GM12878 (cell line): ENCODE measurements around the gene RAB23. TPM values are rescaled to one million over a fixed set of nuclear protein-coding genes. Genes with fewer than 3 reads are reported as not detected.

ENCODE experiments used
- ATAC-seq: fragments of 200-7000 bp; cut with Tn5 transposase; 3 replicates; pipeline ENCODE4 v1.9.1; 2020; ENCODE audit warnings: mild to moderate bottlenecking, moderate library complexity
- BruUV-seq: library from RNA; stranded (reverse); fragments of 400-500 nt; replicated peaks from 2 replicates; lab custom pipeline; 2021; lab: Mats Ljungman, UMichigan
- CTCF ChIA-PET: fragments of 300-600 bp; sonication (Branson Sonifier 250); formaldehyde crosslinking; extraction: SDS; loops from one replicate; lab custom pipeline; 2021; ENCODE audit warnings: inconsistent platforms; lab: Yijun Ruan, JAX
- POLR2A ChIA-PET: fragments of 350-600 bp; formaldehyde crosslinking; extraction: SDS; loops from one replicate; lab custom pipeline; 2021; ENCODE audit warnings: inconsistent platforms; lab: Charles Lee
- RAD21 ChIA-PET: fragments of 300-600 bp; sonication (Branson Sonifier 250); formaldehyde crosslinking; loops from one replicate; lab custom pipeline; 2023; ENCODE audit warnings: antibody characterized with exemption; ENCODE audit not compliant: unreplicated experiment; lab: Charles Lee
- SMC1A ChIA-PET: fragments of 300-600 bp; sonication (Branson Sonifier 250); formaldehyde crosslinking; loops from one replicate; lab custom pipeline; 2023; ENCODE audit not compliant: unreplicated experiment, uncharacterized antibody; lab: Charles Lee
- DNase-seq: peaks from one replicate; pipeline ENCODE4 v3.0.0-alpha.2; 2011; ENCODE audit warnings: low read depth, low spot score
- FAIRE-seq: peaks from 3 replicates; lab custom pipeline; 2011; peaks lifted over from hg19 to GRCh38; lab: Jason Lieb, UNC
- H2AFZ ChIP-seq: 2 replicates; pipeline ENCODE4 v1.6.0; 2011; ENCODE audit warnings: low read depth, low read length, control low read depth; ENCODE audit not compliant: control insufficient read depth
- H3K27ac ChIP-seq: 2 replicates; pipeline ENCODE4 v1.5.1; 2011; ENCODE audit warnings: control low read depth; ENCODE audit not compliant: control insufficient read depth, insufficient read depth
- H3K27me3 ChIP-seq, 2 experiments: replicated peaks in 1 of 2; 2 replicates each; pipeline versions ENCODE4 v1.6.0 to v1.6.1; 2011; ENCODE audit warnings: low read length in 1 of 2; ENCODE audit not compliant: control insufficient read depth in 2 of 2, insufficient read depth in 2 of 2
- H3K36me3 ChIP-seq, 2 experiments: 2 replicates each; pipeline ENCODE4 v1.5.1; 2011; ENCODE audit warnings: low read length in 1 of 2; ENCODE audit not compliant: control insufficient read depth in 2 of 2, insufficient read depth in 2 of 2
- H3K4me1 ChIP-seq: 2 replicates; pipeline ENCODE4 v1.6.1; 2011; ENCODE audit warnings: mild to moderate bottlenecking, low read length, moderate library complexity, mixed read lengths; ENCODE audit not compliant: control insufficient read depth, insufficient read depth
- H3K4me2 ChIP-seq: 2 replicates; pipeline ENCODE4 v1.6.0; 2011; ENCODE audit warnings: control low read depth; ENCODE audit not compliant: control insufficient read depth, insufficient read depth
- H3K4me3 ChIP-seq: fragments of 200-600 bp; sonication (generic); 2 replicates; pipeline ENCODE4 v1.5.1; 2016
- H3K79me2 ChIP-seq: 2 replicates; pipeline ENCODE4 v1.6.0; 2011; ENCODE audit warnings: low read length; ENCODE audit not compliant: control insufficient read depth, insufficient read depth
- H3K9ac ChIP-seq: 2 replicates; pipeline ENCODE4 v1.8.0; 2011; ENCODE audit warnings: low read length, control low read depth, mixed read lengths; ENCODE audit not compliant: control insufficient read depth, insufficient read depth
- H3K9me3 ChIP-seq: replicated peaks from 3 replicates; pipeline ENCODE4 v1.5.1; 2011; ENCODE audit warnings: mild to moderate bottlenecking, low read length; ENCODE audit not compliant: control insufficient read depth, insufficient read depth
- H4K20me1 ChIP-seq: 2 replicates; pipeline ENCODE4 v1.6.0; 2011; ENCODE audit not compliant: control insufficient read depth, insufficient read depth
- ELK1 ChIP-seq: IDR thresholded peaks from 2 replicates; pipeline ENCODE4 v1.6.1; 2012; ENCODE audit warnings: low read depth, low read length, improper control_type of control experiment
- GATAD2B ChIP-seq: fragments of 450-650 bp; conservative IDR thresholded peaks from 2 replicates; pipeline ENCODE4 v1.6.1; 2017; ENCODE audit warnings: low read depth, mild to moderate bottlenecking, moderate library complexity
- JUND ChIP-seq: IDR thresholded peaks from 2 replicates; pipeline ENCODE4 v1.6.1; 2012; ENCODE audit warnings: low read depth, mild to moderate bottlenecking, low read length, improper control_type of control experiment, moderate library complexity
- PAX8 ChIP-seq: fragments of 450-650 bp; IDR thresholded peaks from 2 replicates; pipeline ENCODE4 v1.6.1; 2017; ENCODE audit warnings: mild to moderate bottlenecking, moderate library complexity
- RAD21 ChIP-seq: IDR thresholded peaks from 2 replicates; pipeline ENCODE4 v1.6.1; 2011; ENCODE audit warnings: mild to moderate bottlenecking, low read depth, low read length, moderate library complexity; ENCODE audit not compliant: insufficient read depth
- RFX5 ChIP-seq: IDR thresholded peaks from 2 replicates; pipeline ENCODE4 v1.6.1; 2011; ENCODE audit warnings: low read depth, low read length, improper control_type of control experiment
- SMAD1 ChIP-seq: fragments of 450-650 bp; IDR thresholded peaks from 2 replicates; pipeline ENCODE4 v1.6.1; 2018; ENCODE audit warnings: mild to moderate bottlenecking, low read depth; ENCODE audit not compliant: partially characterized antibody
- SREBF1 ChIP-seq: IDR thresholded peaks from 2 replicates; pipeline ENCODE4 v1.6.1; 2012; ENCODE audit warnings: mild to moderate bottlenecking, low read length
- SUPT20H ChIP-seq: IDR thresholded peaks from 2 replicates; pipeline ENCODE4 v1.6.1; 2011; ENCODE audit warnings: low read depth, mild to moderate bottlenecking, low read length, moderate library complexity, borderline replicate concordance; ENCODE audit not compliant: control insufficient read depth
- TCF7 ChIP-seq: IDR thresholded peaks from 2 replicates; pipeline ENCODE4 v1.6.1; 2014; ENCODE audit warnings: antibody characterized with exemption, borderline replicate concordance
- USF2 ChIP-seq: IDR thresholded peaks from 2 replicates; pipeline ENCODE4 v1.6.1; 2011; ENCODE audit warnings: low read depth, low read length, improper control_type of control experiment, borderline replicate concordance
- WGBS: methylation state at CpG from one replicate; pipeline ENCODE4 v1.1.6; 2016; ENCODE audit warnings: low lambda C conversion rate; ENCODE audit not compliant: insufficient replicate concordance, insufficient coverage; ENCODE audit errors: missing lambda C conversion rate; 5-methylcytosine and 5-hydroxymethylcytosine counted together
- in situ Hi-C: fragments of 300-500 bp; cut with MboI; formaldehyde crosslinking; loops from 9 replicates; pipeline ENCODE4 v1.14.3; 2018; ENCODE audit warnings: mixed read lengths
- intact Hi-C: fragments of 100-400 bp; cut with micrococcal nuclease; formaldehyde crosslinking; loops from one replicate; pipeline ENCODE4 v1.14.2; 2022; ENCODE audit not compliant: unreplicated experiment
- polyA plus RNA-seq, 11 experiments: library from polyadenylated mRNA; depleted of rRNA in 4 of 11; unstranded in 6 of 11; stranded (reverse) in 5 of 11; fragments of >200 nt; fragmentation: Nextera tagmentation in 4 of 11; fragmentation: Illumina TruSeq in 1 of 11; extraction: Ambion mirVana in 4 of 11; extraction: Trizol in 1 of 11; gene quantifications; 1 replicate in 1 of 11; 2 replicates in 10 of 11; pipeline versions ENCODE4 v1.2.1 to v1.2.3, GENCODE V29; 2011 to 2016; ENCODE audit warnings: inconsistent platforms in 2 of 11, missing spikeins in 2 of 11, low read depth in 1 of 11
- total RNA-seq, 4 experiments: library from RNA; depleted of rRNA in 3 of 4; stranded (reverse); fragments of >200 nt in 3 of 4; fragmentation: Illumina TruSeq in 1 of 4; extraction: Trizol in 1 of 4; gene quantifications; 2 replicates each; pipeline versions ENCODE4 v1.2.1 to v1.2.3, GENCODE V29; 2013 to 2021
- TF ChIP-seq, protein P1 (sequence below): fragments of 450-650 bp; IDR thresholded peaks from 2 replicates; pipeline ENCODE4 v1.6.1; 2018; ENCODE audit warnings: mild to moderate bottlenecking, low read depth, moderate library complexity; ENCODE audit not compliant: partially characterized antibody

RAB23 gene
- total and polyA plus RNA-seq, 10 of the 15 experiments (the other 5 are each of a cell fraction or from before 2014, with no cell fraction given), result 0.80 to 6.0 (median 3.1) TPM

DNA sequence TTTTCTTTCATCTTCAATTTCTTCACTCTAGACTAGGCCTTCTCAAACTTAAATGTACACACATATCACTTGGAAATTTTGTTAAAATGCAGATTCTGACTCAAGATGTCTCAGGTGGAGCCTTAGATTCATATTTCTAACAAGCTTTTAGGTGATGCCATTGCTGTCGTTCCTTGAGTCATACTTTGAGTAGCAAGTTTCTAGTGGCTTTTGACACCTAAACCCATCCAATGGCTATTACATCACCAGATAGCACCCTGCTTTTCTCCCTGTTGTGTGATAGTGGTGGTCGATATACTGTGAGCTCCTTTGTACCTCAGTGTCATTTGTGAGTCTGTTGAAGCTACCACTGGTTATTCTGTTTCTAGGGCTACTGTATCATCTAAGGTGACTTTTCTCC, 84.8 kb downstream of the RAB23 start:
- H3K4me1 ChIP-seq, result no peaks in the 10 kb centered on the region
- WGBS, result 100% methylated on average over 2 of the region's 2 CpGs
- BruUV-seq, result no TSS peak

More for the DNA sequence above, 84.8 kb downstream of the RAB23 start:
- in situ Hi-C loops (no loop called here), intact Hi-C loops (no loop called here)
- Histone ChIP-seq H3K9ac (no peak overlapping the region), H3K36me3 (peaks cover 0 to 12% of the 10 kb centered on the region in 2 experiments; a peak in 2 of 4 replicates), H3K9me3 (no peaks in the 10 kb centered on the region), H4K20me1 (no peaks in the 10 kb centered on the region), H3K27ac (no peak overlapping the region), H3K4me3 (no peak overlapping the region), H3K27me3 (no peaks in the 10 kb centered on the region), H2AFZ (no peak overlapping the region), H3K79me2 (no peaks in the 10 kb centered on the region), H3K4me2 (no peak overlapping the region)
- CTCF ChIA-PET, result no interaction called here
- FAIRE-seq, result no peak
- TF ChIP-seq SUPT20H, result no peak
- TF ChIP-seq SREBF1, result no peak
- TF ChIP-seq USF2, result no peak
- TF ChIP-seq TCF7, result no peak
- TF ChIP-seq PAX8, result no peak
- no peak for TF ChIP-seq RAD21
- no peak for TF ChIP-seq RFX5
- no peak for TF ChIP-seq GATAD2B
- TF ChIP-seq, protein P1, sequence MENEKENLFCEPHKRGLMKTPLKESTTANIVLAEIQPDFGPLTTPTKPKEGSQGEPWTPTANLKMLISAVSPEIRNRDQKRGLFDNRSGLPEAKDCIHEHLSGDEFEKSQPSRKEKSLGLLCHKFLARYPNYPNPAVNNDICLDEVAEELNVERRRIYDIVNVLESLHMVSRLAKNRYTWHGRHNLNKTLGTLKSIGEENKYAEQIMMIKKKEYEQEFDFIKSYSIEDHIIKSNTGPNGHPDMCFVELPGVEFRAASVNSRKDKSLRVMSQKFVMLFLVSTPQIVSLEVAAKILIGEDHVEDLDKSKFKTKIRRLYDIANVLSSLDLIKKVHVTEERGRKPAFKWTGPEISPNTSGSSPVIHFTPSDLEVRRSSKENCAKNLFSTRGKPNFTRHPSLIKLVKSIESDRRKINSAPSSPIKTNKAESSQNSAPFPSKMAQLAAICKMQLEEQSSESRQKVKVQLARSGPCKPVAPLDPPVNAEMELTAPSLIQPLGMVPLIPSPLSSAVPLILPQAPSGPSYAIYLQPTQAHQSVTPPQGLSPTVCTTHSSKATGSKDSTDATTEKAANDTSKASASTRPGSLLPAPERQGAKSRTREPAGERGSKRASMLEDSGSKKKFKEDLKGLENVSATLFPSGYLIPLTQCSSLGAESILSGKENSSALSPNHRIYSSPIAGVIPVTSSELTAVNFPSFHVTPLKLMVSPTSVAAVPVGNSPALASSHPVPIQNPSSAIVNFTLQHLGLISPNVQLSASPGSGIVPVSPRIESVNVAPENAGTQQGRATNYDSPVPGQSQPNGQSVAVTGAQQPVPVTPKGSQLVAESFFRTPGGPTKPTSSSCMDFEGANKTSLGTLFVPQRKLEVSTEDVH, result no peak
- no peak for TF ChIP-seq SMAD1
- TF ChIP-seq JUND, result no peak
- TF ChIP-seq ELK1, result no peak
- no peak for DNase-seq
- SMC1A ChIA-PET, result interaction anchor here (1.4 kb wide), 1 partner anchor 8 kb away, joined by 3 read pairs; no protein-coding TSS in a partner anchor
- POLR2A ChIA-PET, result no interaction called here
- RAD21 ChIA-PET, result no interaction called here
- no peak for ATAC-seq

Other genes with a start within 250 kb of the RAB23 start
- 13.3 and 18.9 TPM in 2 replicates for gene KIAA1586, start 175.6 kb downstream of the RAB23 start, total RNA-seq (2014; rRNA removed)
- gene KIAA1586, start 175.6 kb downstream of the RAB23 start, total RNA-seq (2014; rRNA removed; fragmentation: Illumina TruSeq; extraction: Trizol), result 26.3 and 27.4 TPM in 2 replicates
- gene KIAA1586, start 175.6 kb downstream of the RAB23 start, total RNA-seq (2021), result 17.4 and 20.2 TPM in 2 replicates
- 13.1 and 28.1 TPM in 2 replicates for gene KIAA1586, start 175.6 kb downstream of the RAB23 start, polyA plus RNA-seq (2011; rRNA removed)
- gene KIAA1586, start 175.6 kb downstream of the RAB23 start, polyA plus RNA-seq (2014; fragmentation: Illumina TruSeq; extraction: Trizol), result 19.0 and 23.3 TPM in 2 replicates
- gene KIAA1586, start 175.6 kb downstream of the RAB23 start, polyA plus RNA-seq (2014; fragmentation: Nextera tagmentation; extraction: Ambion mirVana), result 10 to 100 TPM; 22.3 to 29.0 TPM
- 10.8 and 14.2 TPM in 2 replicates for gene KIAA1586, start 175.6 kb downstream of the RAB23 start, polyA plus RNA-seq (2014; rRNA removed)
- gene KIAA1586, start 175.6 kb downstream of the RAB23 start, polyA plus RNA-seq (2016; fragmentation: Nextera tagmentation; extraction: Ambion mirVana), result 10 to 100 TPM; 28.8 to 33.1 TPM
- 32.4 and 35.6 TPM in 2 replicates for gene ZNF451, start 132.1 kb downstream of the RAB23 start, total RNA-seq (2014; rRNA removed)
- 44.4 and 49.2 TPM in 2 replicates for gene ZNF451, start 132.1 kb downstream of the RAB23 start, total RNA-seq (2014; rRNA removed; fragmentation: Illumina TruSeq; extraction: Trizol)
- gene ZNF451, start 132.1 kb downstream of the RAB23 start, total RNA-seq (2021), result 37.5 and 38.0 TPM in 2 replicates
- gene ZNF451, start 132.1 kb downstream of the RAB23 start, polyA plus RNA-seq (2011; rRNA removed), result 37.4 and 60.6 TPM in 2 replicates
- gene ZNF451, start 132.1 kb downstream of the RAB23 start, polyA plus RNA-seq (2014; fragmentation: Illumina TruSeq; extraction: Trizol), result 22.1 and 25.9 TPM in 2 replicates
- 10 to 100 TPM in 1 of 2 experiments, 1 to 10 TPM in 1; 6.5 to 11.6 TPM for gene ZNF451, start 132.1 kb downstream of the RAB23 start, polyA plus RNA-seq (2014; fragmentation: Nextera tagmentation; extraction: Ambion mirVana)
- gene ZNF451, start 132.1 kb downstream of the RAB23 start, polyA plus RNA-seq (2014; rRNA removed), result 20.3 and 21.4 TPM in 2 replicates
- gene ZNF451, start 132.1 kb downstream of the RAB23 start, polyA plus RNA-seq (2016; fragmentation: Nextera tagmentation; extraction: Ambion mirVana), result 10 to 100 TPM; 22.7 to 24.8 TPM
- gene BAG2, start 50.0 kb downstream of the RAB23 start, total RNA-seq (2014; rRNA removed), result 7.9 and 9.4 TPM in 2 replicates
- 10.9 and 11.8 TPM in 2 replicates for gene BAG2, start 50.0 kb downstream of the RAB23 start, total RNA-seq (2014; rRNA removed; fragmentation: Illumina TruSeq; extraction: Trizol)
- gene BAG2, start 50.0 kb downstream of the RAB23 start, total RNA-seq (2021), result 8.8 and 9.2 TPM in 2 replicates
- gene BAG2, start 50.0 kb downstream of the RAB23 start, polyA plus RNA-seq (2011; rRNA removed), result 8.3 and 11.5 TPM in 2 replicates
- 8.8 and 10.1 TPM in 2 replicates for gene BAG2, start 50.0 kb downstream of the RAB23 start, polyA plus RNA-seq (2014; fragmentation: Illumina TruSeq; extraction: Trizol)
- 10 to 100 TPM in 1 of 2 experiments, 1 to 10 TPM in 1; 8.9 to 10.8 TPM for gene BAG2, start 50.0 kb downstream of the RAB23 start, polyA plus RNA-seq (2014; fragmentation: Nextera tagmentation; extraction: Ambion mirVana)
- 7.1 and 7.7 TPM in 2 replicates for gene BAG2, start 50.0 kb downstream of the RAB23 start, polyA plus RNA-seq (2014; rRNA removed)
- gene BAG2, start 50.0 kb downstream of the RAB23 start, polyA plus RNA-seq (2016; fragmentation: Nextera tagmentation; extraction: Ambion mirVana), result 10 to 100 TPM; 16.1 to 17.6 TPM
- gene PRIM2, start 95.3 kb upstream of the RAB23 start, total RNA-seq (2014; rRNA removed), result 31.1 and 37.9 TPM in 2 replicates
- gene PRIM2, start 95.3 kb upstream of the RAB23 start, total RNA-seq (2014; rRNA removed; fragmentation: Illumina TruSeq; extraction: Trizol), result 38.6 and 40.1 TPM in 2 replicates
- gene PRIM2, start 95.3 kb upstream of the RAB23 start, total RNA-seq (2021), result 23.1 and 25.0 TPM in 2 replicates
- 24.6 and 37.0 TPM in 2 replicates for gene PRIM2, start 95.3 kb upstream of the RAB23 start, polyA plus RNA-seq (2011; rRNA removed)
- 26.7 and 33.1 TPM in 2 replicates for gene PRIM2, start 95.3 kb upstream of the RAB23 start, polyA plus RNA-seq (2014; fragmentation: Illumina TruSeq; extraction: Trizol)
- gene PRIM2, start 95.3 kb upstream of the RAB23 start, polyA plus RNA-seq (2014; fragmentation: Nextera tagmentation; extraction: Ambion mirVana), result 10 to 100 TPM; 13.2 to 18.6 TPM
- 15.2 and 17.7 TPM in 2 replicates for gene PRIM2, start 95.3 kb upstream of the RAB23 start, polyA plus RNA-seq (2014; rRNA removed)
- gene PRIM2, start 95.3 kb upstream of the RAB23 start, polyA plus RNA-seq (2016; fragmentation: Nextera tagmentation; extraction: Ambion mirVana), result 10 to 100 TPM; 25.2 to 26.5 TPM